Nephron progenitor cell (in vitro differentiated cells): Measurements from ENCODE around the gene NGF.

Experiments used
- DNase-seq: peaks from one replicate; pipeline ENCODE4 v3.0.0; 2021
- H3K27ac Mint-ChIP-seq: 2 replicates; pipeline ENCODE4 v1.8.0; 2021; ENCODE audit warnings: mild to moderate bottlenecking, moderate library complexity, mixed read lengths
- H3K27me3 Mint-ChIP-seq: 2 replicates; pipeline ENCODE4 v1.8.0; 2021; ENCODE audit warnings: mild to moderate bottlenecking, low read depth, mixed read lengths; ENCODE audit not compliant: poor library complexity
- H3K36me3 Mint-ChIP-seq: 2 replicates; pipeline ENCODE4 v1.8.0; 2021; ENCODE audit warnings: low read depth, mixed read lengths
- H3K4me1 Mint-ChIP-seq: 2 replicates; pipeline ENCODE4 v1.8.0; 2021; ENCODE audit warnings: mixed read lengths
- H3K4me3 Mint-ChIP-seq: 2 replicates; pipeline ENCODE4 v1.8.0; 2021; ENCODE audit warnings: mild to moderate bottlenecking, moderate library complexity, mixed read lengths
- H3K9me3 Mint-ChIP-seq: 2 replicates; pipeline ENCODE4 v1.8.0; 2021; ENCODE audit warnings: mild to moderate bottlenecking, moderate library complexity, mixed read lengths
- TF ChIP-seq, protein P1 (sequence below): fragments of 200-600 bp; sonication (generic); IDR thresholded peaks from 2 replicates; pipeline ENCODE4 v1.5.0; 2021; ENCODE audit warnings: antibody characterized with exemption

Gene NGF

DNA sequence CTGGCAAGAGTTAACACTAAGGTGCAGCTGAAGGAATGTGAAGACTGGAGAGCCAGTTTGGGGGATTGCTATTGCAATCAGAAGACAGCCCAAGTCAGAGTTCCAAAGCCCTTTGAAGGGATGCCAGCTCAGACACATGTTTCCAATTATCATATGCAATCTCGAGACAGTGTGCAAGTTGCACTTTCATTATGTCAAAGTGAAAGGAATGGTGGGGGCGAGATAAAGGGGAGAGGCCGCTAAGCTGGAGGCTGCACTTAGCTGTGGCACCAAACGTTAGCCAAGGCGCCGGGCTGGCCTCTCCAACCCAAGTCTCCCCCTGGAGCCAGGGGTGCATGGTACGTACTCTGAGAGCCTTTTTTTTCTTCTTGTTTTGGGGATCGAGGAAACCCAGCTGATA is 58.0 kb downstream of the NGF start:
- H3K4me3 Mint-ChIP-seq: no peak overlapping the region
- DNase-seq: no peak
- H3K36me3 Mint-ChIP-seq: peaks cover 20% of the 10 kb centered on the region
- H3K27ac Mint-ChIP-seq: no peak overlapping the region
- peaks cover 37% of the 10 kb centered on the region for H3K9me3 Mint-ChIP-seq
- peaks cover 19% of the 10 kb centered on the region for H3K4me1 Mint-ChIP-seq
- peaks cover 4% of the 10 kb centered on the region for H3K27me3 Mint-ChIP-seq
- TF ChIP-seq, protein P1, sequence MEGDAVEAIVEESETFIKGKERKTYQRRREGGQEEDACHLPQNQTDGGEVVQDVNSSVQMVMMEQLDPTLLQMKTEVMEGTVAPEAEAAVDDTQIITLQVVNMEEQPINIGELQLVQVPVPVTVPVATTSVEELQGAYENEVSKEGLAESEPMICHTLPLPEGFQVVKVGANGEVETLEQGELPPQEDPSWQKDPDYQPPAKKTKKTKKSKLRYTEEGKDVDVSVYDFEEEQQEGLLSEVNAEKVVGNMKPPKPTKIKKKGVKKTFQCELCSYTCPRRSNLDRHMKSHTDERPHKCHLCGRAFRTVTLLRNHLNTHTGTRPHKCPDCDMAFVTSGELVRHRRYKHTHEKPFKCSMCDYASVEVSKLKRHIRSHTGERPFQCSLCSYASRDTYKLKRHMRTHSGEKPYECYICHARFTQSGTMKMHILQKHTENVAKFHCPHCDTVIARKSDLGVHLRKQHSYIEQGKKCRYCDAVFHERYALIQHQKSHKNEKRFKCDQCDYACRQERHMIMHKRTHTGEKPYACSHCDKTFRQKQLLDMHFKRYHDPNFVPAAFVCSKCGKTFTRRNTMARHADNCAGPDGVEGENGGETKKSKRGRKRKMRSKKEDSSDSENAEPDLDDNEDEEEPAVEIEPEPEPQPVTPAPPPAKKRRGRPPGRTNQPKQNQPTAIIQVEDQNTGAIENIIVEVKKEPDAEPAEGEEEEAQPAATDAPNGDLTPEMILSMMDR: no peak

DNA sequence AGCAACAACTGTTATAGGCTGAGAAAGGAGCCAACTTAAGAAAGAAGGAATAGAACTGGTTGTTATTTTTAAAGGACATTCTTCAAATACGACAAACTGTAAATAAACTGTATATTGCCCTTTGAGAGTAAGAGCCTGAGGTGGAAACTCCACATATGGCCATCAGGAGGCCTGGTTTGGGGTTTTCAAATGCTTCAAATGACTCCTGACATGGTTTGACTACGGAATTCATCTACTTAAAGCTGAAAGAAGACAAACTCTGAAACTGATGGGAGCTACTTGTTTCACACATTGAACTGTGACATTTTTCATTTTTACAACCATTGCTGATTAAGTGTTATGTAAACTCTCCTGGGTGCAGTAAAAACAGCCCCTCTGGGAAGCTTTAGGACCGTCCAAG is 59.8 kb downstream of the NGF start:
- Mint-ChIP-seq H3K27ac (no peak overlapping the region), H3K4me3 (no peak overlapping the region), H3K9me3 (peaks cover 41% of the 10 kb centered on the region), H3K27me3 (peaks cover 8% of the 10 kb centered on the region), H3K4me1 (peaks cover 19% of the 10 kb centered on the region), H3K36me3 (peaks cover 20% of the 10 kb centered on the region)
- no peak for DNase-seq
- TF ChIP-seq, protein P1: no peak

DNA sequence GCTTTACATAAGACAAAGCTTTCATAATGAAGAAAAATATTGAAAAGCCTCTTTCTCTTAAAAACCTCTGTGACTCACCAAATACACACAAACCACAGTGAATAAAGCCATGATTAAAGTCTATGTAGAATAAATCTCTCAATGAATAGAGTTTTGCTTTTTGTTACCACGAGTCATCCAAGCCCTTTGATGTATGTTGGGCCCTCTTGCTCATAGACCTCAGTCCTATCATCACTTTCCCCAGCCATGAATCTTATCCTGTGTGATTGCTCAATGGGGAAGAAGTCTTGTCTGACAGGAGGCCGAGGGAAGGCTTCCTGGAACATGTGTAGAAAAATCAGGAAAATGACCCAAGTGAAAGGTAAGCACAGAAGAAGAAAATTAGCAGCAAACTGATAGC is 60.8 kb downstream of the NGF start:
- peaks cover 20% of the 10 kb centered on the region for H3K36me3 Mint-ChIP-seq
- no peak overlapping the region for H3K27ac Mint-ChIP-seq
- peaks cover 41% of the 10 kb centered on the region for H3K9me3 Mint-ChIP-seq
- H3K4me3 Mint-ChIP-seq: no peak overlapping the region
- TF ChIP-seq, protein P1: no peak
- H3K4me1 Mint-ChIP-seq: peaks cover 21% of the 10 kb centered on the region
- DNase-seq: no peak
- H3K27me3 Mint-ChIP-seq: peaks cover 11% of the 10 kb centered on the region

DNA sequence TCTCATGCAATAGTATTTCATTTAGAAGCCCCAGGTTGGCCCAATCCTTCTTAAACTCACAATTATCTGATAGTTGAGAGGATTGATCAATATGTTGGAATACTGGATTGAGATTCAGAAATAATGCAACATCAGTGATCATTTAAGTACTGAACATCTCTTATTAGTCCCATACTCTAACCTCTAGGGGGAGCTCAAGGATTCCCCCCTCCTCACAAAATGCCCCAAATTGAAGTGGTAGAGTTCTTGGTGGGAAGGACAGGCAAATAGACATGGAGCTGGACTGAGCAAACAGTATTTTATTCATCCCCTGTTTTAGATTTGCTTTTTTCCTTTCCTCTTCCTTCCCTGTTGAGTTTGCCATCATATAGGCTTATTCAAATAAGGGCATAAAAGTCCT is 62.8 kb downstream of the NGF start:
- H3K9me3 Mint-ChIP-seq: peaks cover 41% of the 10 kb centered on the region
- no peak overlapping the region for H3K4me3 Mint-ChIP-seq
- no peak for DNase-seq
- H3K27ac Mint-ChIP-seq: no peak overlapping the region
- H3K4me1 Mint-ChIP-seq: peaks cover 21% of the 10 kb centered on the region
- TF ChIP-seq, protein P1: peak; percentile 21
- H3K36me3 Mint-ChIP-seq: peaks cover 20% of the 10 kb centered on the region
- H3K27me3 Mint-ChIP-seq: peaks cover 9% of the 10 kb centered on the region

DNA sequence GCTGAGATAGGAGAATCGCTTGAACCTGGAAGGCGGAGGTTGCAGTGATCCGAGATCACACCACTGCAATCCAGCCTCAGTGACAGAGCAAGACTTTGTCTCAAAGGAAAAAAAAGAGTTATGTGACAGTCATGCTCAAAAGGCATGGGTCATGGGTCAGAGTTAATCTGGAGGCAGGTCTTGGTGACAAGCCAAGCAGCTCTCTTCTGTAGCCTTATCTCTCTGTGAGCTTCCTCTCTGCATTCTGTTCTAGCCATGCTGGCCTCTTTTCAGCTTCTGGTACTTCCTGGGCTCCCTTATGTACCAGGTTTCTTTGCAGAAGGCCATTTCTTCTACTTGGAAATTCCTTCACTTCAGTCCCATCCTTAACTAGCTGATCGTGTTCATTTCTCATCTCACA is 63.6 kb downstream of the NGF start:
- peaks cover 21% of the 10 kb centered on the region for H3K4me1 Mint-ChIP-seq
- peaks cover 41% of the 10 kb centered on the region for H3K9me3 Mint-ChIP-seq
- no peak for DNase-seq
- H3K4me3 Mint-ChIP-seq: no peak overlapping the region
- no peak overlapping the region for H3K27ac Mint-ChIP-seq
- H3K36me3 Mint-ChIP-seq: peaks cover 20% of the 10 kb centered on the region
- TF ChIP-seq, protein P1: no peak
- H3K27me3 Mint-ChIP-seq: peaks cover 9% of the 10 kb centered on the region

DNA sequence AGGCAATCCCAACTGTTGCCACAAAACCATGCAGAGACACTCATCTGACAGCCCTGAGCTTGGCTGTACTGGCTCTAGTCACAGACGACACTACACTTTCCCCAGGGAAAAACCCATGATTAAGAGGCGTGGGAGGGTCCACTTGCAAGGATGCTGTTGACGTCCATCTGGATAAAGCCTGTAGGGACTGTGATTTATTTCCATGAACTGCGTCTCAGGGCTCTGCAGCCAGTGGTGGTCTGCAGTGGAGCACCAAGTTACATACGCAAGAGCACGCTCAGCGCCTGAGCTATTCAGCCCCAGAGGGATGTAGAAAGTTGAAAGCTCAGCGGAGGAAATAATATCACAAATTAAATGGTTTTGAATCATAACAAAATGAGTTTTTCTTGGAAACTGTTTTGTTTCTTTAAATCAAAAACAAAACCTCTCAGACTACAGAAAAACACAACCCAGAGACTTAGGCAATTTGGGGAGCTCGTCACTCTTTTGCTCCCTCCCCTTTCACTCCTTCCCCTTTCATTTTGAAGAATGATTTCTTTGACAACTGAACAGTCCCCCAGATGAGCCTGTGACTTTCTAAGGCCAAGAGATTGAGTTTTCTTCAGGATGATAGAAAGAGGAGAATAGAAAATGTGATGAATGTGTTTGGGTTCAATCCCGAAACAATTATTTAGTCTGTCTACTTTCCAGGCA is 71.2 kb downstream of the NGF start:
- Mint-ChIP-seq H3K27me3 (peaks cover 32% of the 10 kb centered on the region), H3K4me1 (peaks cover 19% of the 10 kb centered on the region)
- TF ChIP-seq, protein P1: no peak

More for the DNA sequence above, 71.2 kb downstream of the NGF start:
- Mint-ChIP-seq H3K36me3 (no peaks in the 10 kb centered on the region), H3K4me3 (no peak overlapping the region), H3K27ac (peak overlapping the region; percentile 73), H3K9me3 (no peaks in the 10 kb centered on the region)
- DNase-seq: peak; percentile 35
